Colonic mucosa (tissue), 4 donors: ENCODE measurements around the gene AIF1. TPM values are rescaled to one million over a fixed set of nuclear protein-coding genes. Genes with fewer than 3 reads are reported as not detected.

Source experiments
- DNase-seq: peaks from one replicate; pipeline ENCODE4 v3.0.0-alpha.2; 2020
- H3K27ac ChIP-seq: fragments of 200-600 bp; one replicate; pipeline ENCODE4 v1.8.0; 2021
- H3K27me3 ChIP-seq: fragments of 200-600 bp; one replicate; pipeline ENCODE4 v1.8.0; 2021
- H3K36me3 ChIP-seq: fragments of 200-600 bp; one replicate; pipeline ENCODE4 v1.8.0; 2021
- H3K4me1 ChIP-seq: fragments of 200-600 bp; one replicate; pipeline ENCODE4 v1.8.0; 2021; ENCODE audit warnings: mild to moderate bottlenecking
- H3K4me3 ChIP-seq: fragments of 200-600 bp; one replicate; pipeline ENCODE4 v1.8.0; 2021
- H3K9ac ChIP-seq, 2 donors: one replicate each; pipeline ENCODE4 v1.7.0; 2013; ENCODE audit warnings: control low read depth in 2 of 2, low read depth in 2 of 2, low read length in 2 of 2
- H3K9me3 ChIP-seq: fragments of 200-600 bp; one replicate; pipeline ENCODE4 v1.8.0; 2021
- CTCF ChIP-seq: fragments of 200-600 bp; IDR thresholded peaks from one replicate; pipeline ENCODE4 v1.8.0; 2022; ENCODE audit warnings: antibody characterized with exemption, mild to moderate bottlenecking
- intact Hi-C: fragments of 100-400 bp; cut with DNase I; formaldehyde crosslinking; loops from one replicate; pipeline ENCODE4 v1.14.1; 2022
- total RNA-seq, 2 donors: library from RNA; stranded (reverse); fragmentation: NEBNext Ultra II Directional in 1 of 2; extraction: Animal tissue kit (Norgen Biotek cat#: 25700) in 1 of 2; gene quantifications; one replicate each; pipeline ENCODE4 v1.2.1, GENCODE V29; 2021
- donor health status: healthy.
- donor health status: DM: no; HTN: no; CAD: no.
- donor health status: DM: no; HTN: no; CAD: no.

The AIF1 gene
- total RNA-seq, 2 donors from 2014 or later, result 5.0 to 20.7 TPM

- intact Hi-C loops, result no loop called here
- Histone ChIP-seq H3K36me3 (peaks cover 3% of the 10 kb centered on the region), H3K27me3 (no peaks in the 10 kb centered on the region), H3K9me3 (no peaks in the 10 kb centered on the region), H3K4me3 (peak overlapping the region; percentile 87), H3K4me1 (peaks cover 27% of the 10 kb centered on the region), H3K9ac (peak overlapping the region; percentile 71 to 96), H3K27ac (peak overlapping the region; percentile 91)
- DNase-seq, result no peak
- no peak for TF ChIP-seq CTCF
These were observed 48.3 kb downstream of the AIF1 start for GRCh38 chr6:31663126-31663960.

GRCh38 chr6:31663961-31664789, 49.1 kb downstream of the AIF1 start:
- intact Hi-C loops, result no loop called here
- Histone ChIP-seq H3K9me3 (no peaks in the 10 kb centered on the region), H3K27ac (peak overlapping the region; percentile 91), H3K27me3 (no peaks in the 10 kb centered on the region), H3K9ac (peak overlapping the region; percentile 71 to 96), H3K4me1 (peaks cover 23% of the 10 kb centered on the region), H3K4me3 (peak overlapping the region; percentile 87), H3K36me3 (peaks cover 9% of the 10 kb centered on the region)
- no peak for TF ChIP-seq CTCF
- DNase-seq, result no peak

- H3K27me3 ChIP-seq, result no peaks in the 10 kb centered on the region
- intact Hi-C loops, result no loop called here
- H3K36me3 ChIP-seq, result peaks cover 12% of the 10 kb centered on the region
- H3K27ac ChIP-seq, result peak within 1 kb of the TSS; percentile 91
- no peak for TF ChIP-seq CTCF
- peak within 1 kb of the TSS; percentile 87 for H3K4me3 ChIP-seq
- peaks cover 20% of the 10 kb centered on the region for H3K4me1 ChIP-seq
- no peaks in the 10 kb centered on the region for H3K9me3 ChIP-seq
- peak within 1 kb of the TSS; percentile 86 to 96 for H3K9ac ChIP-seq
- peak; percentile 96 for DNase-seq
These were observed 49.9 kb downstream of the AIF1 start, which contains the start of gene GPANK1 for GRCh38 chr6:31664790-31665500. Gene GPANK1, minus strand, starts transcription at chr6:31664997. Its CDS starts 519 bp downstream, at chr6:31664478.

GRCh38 chr6:31665501-31666336, 50.7 kb downstream of the AIF1 start, which contains the start of gene CSNK2B:
Gene CSNK2B, plus strand, starts transcription at chr6:31666080. Its CDS starts 752 bp downstream, at chr6:31666832.
- peaks cover 20% of the 10 kb centered on the region for H3K36me3 ChIP-seq
- intact Hi-C loops, result no loop called here
- peak within 1 kb of the TSS; percentile 86 to 96 for H3K9ac ChIP-seq
- peak within 1 kb of the TSS; percentile 91 for H3K27ac ChIP-seq
- H3K27me3 ChIP-seq, result no peaks in the 10 kb centered on the region
- H3K4me1 ChIP-seq, result peaks cover 20% of the 10 kb centered on the region
- H3K4me3 ChIP-seq, result peak within 1 kb of the TSS; percentile 87
- peak; percentile 17 for TF ChIP-seq CTCF
- peak; percentile 98 for DNase-seq
- no peaks in the 10 kb centered on the region for H3K9me3 ChIP-seq
